Progenitor cell of endocrine pancreas (in vitro differentiated cells): ENCODE data around the gene CYTH1. TPM values are rescaled to one million over a fixed set of nuclear protein-coding genes. Genes with fewer than 3 reads are reported as not detected.

Experiments
- DNase-seq: peaks from one replicate; pipeline ENCODE4 v3.0.0; 2021; ENCODE audit warnings: low spot score; ENCODE audit not compliant: unreplicated experiment
- H3K27ac Mint-ChIP-seq: 2 replicates; pipeline ENCODE4 v1.8.0; 2021; ENCODE audit warnings: mild to moderate bottlenecking, moderate library complexity, mixed read lengths
- H3K27me3 Mint-ChIP-seq: 2 replicates; pipeline ENCODE4 v1.8.0; 2021; ENCODE audit warnings: mixed read lengths
- H3K36me3 Mint-ChIP-seq: 2 replicates; pipeline ENCODE4 v1.8.0; 2022; ENCODE audit warnings: mixed read lengths; ENCODE audit not compliant: insufficient read depth
- H3K4me1 Mint-ChIP-seq: 2 replicates; pipeline ENCODE4 v1.8.0; 2021; ENCODE audit warnings: low read depth, mixed read lengths
- H3K4me3 Mint-ChIP-seq: 2 replicates; pipeline ENCODE4 v1.8.0; 2021; ENCODE audit warnings: low read depth, mild to moderate bottlenecking, moderate library complexity, mixed read lengths
- H3K9me3 Mint-ChIP-seq: 2 replicates; pipeline ENCODE4 v1.8.0; 2021; ENCODE audit warnings: low read depth, mixed read lengths
- CTCF ChIP-seq: fragments of 200-600 bp; sonication (generic); IDR thresholded peaks from one replicate; pipeline ENCODE4 v1.5.0; 2021; ENCODE audit warnings: antibody characterized with exemption, mild to moderate bottlenecking; ENCODE audit not compliant: unreplicated experiment
- total RNA-seq: library from RNA; stranded (reverse); gene quantifications from 2 replicates; pipeline ENCODE4 v1.2.1, GENCODE V29; 2021

Gene CYTH1
- total RNA-seq, 1 donor from 2014 or later: 33.3 TPM

- TF ChIP-seq CTCF: no peak
- no peak for DNase-seq
- no peaks in the 10 kb centered on the region for H3K27me3 Mint-ChIP-seq
- peaks cover 36% of the 10 kb centered on the region for H3K36me3 Mint-ChIP-seq
- H3K27ac Mint-ChIP-seq: no peak overlapping the region
- no peaks in the 10 kb centered on the region for H3K4me1 Mint-ChIP-seq
- no peaks in the 10 kb centered on the region for H3K9me3 Mint-ChIP-seq
- no peak overlapping the region for H3K4me3 Mint-ChIP-seq
These were observed 38.8 kb upstream of the CYTH1 start for GRCh38 chr17:78820841-78821240.

- Mint-ChIP-seq H3K36me3 (peaks cover 35% of the 10 kb centered on the region), H3K4me1 (no peaks in the 10 kb centered on the region), H3K9me3 (no peaks in the 10 kb centered on the region), H3K27me3 (no peaks in the 10 kb centered on the region), H3K27ac (no peak overlapping the region), H3K4me3 (no peak overlapping the region)
- TF ChIP-seq CTCF: no peak
- no peak for DNase-seq
These were observed 38.0 kb upstream of the CYTH1 start for GRCh38 chr17:78819806-78820792.

GRCh38 chr17:78819402-78819801 is 37.3 kb upstream of the CYTH1 start:
- Mint-ChIP-seq H3K9me3 (no peaks in the 10 kb centered on the region), H3K4me3 (no peak overlapping the region), H3K27me3 (no peaks in the 10 kb centered on the region), H3K36me3 (peaks cover 30% of the 10 kb centered on the region), H3K27ac (no peak overlapping the region), H3K4me1 (no peaks in the 10 kb centered on the region)
- DNase-seq: no peak
- no peak for TF ChIP-seq CTCF

GRCh38 chr17:78818932-78819331 is 36.9 kb upstream of the CYTH1 start:
- no peak for DNase-seq
- Mint-ChIP-seq H3K27me3 (no peaks in the 10 kb centered on the region), H3K4me3 (no peak overlapping the region), H3K27ac (no peak overlapping the region), H3K4me1 (no peaks in the 10 kb centered on the region), H3K9me3 (no peaks in the 10 kb centered on the region), H3K36me3 (peaks cover 28% of the 10 kb centered on the region)
- no peak for TF ChIP-seq CTCF

- Mint-ChIP-seq H3K4me1 (no peaks in the 10 kb centered on the region), H3K27ac (no peak overlapping the region), H3K9me3 (no peaks in the 10 kb centered on the region), H3K4me3 (no peak overlapping the region), H3K36me3 (peaks cover 23% of the 10 kb centered on the region), H3K27me3 (no peaks in the 10 kb centered on the region)
- no peak for DNase-seq
- TF ChIP-seq CTCF: no peak
These were observed 36.2 kb upstream of the CYTH1 start for GRCh38 chr17:78818152-78818846.
